HUES48 (cell line): ENCODE results near the gene SYT9.

ENCODE experiments used
- H3K27ac ChIP-seq: one replicate; pipeline ENCODE4 v1.7.0; 2013; ENCODE audit warnings: low read depth, low read length, inconsistent platforms
- H3K27me3 ChIP-seq: 2 replicates; pipeline ENCODE4 v1.6.1; 2013; ENCODE audit warnings: mild to moderate bottlenecking, low read length; ENCODE audit not compliant: control insufficient read depth, insufficient read depth
- H3K36me3 ChIP-seq: 2 replicates; pipeline ENCODE4 v1.6.1; 2013; ENCODE audit warnings: low read length; ENCODE audit not compliant: control insufficient read depth, insufficient read depth
- H3K4me1 ChIP-seq: 2 replicates; pipeline ENCODE4 v1.6.1; 2013; ENCODE audit warnings: mild to moderate bottlenecking, low read length; ENCODE audit not compliant: control insufficient read depth, insufficient read depth
- H3K4me3 ChIP-seq: 2 replicates; pipeline ENCODE4 v1.5.1; 2013; ENCODE audit warnings: mild to moderate bottlenecking, low read depth, low read length
- H3K9ac ChIP-seq: 2 replicates; pipeline ENCODE4 v1.6.1; 2013; ENCODE audit warnings: mild to moderate bottlenecking, low read depth, low read length, moderate library complexity
- H3K9me3 ChIP-seq: 2 replicates; pipeline ENCODE4 v1.6.1; 2013; ENCODE audit warnings: low read length; ENCODE audit not compliant: control insufficient read depth, insufficient read depth

Gene SYT9

DNA sequence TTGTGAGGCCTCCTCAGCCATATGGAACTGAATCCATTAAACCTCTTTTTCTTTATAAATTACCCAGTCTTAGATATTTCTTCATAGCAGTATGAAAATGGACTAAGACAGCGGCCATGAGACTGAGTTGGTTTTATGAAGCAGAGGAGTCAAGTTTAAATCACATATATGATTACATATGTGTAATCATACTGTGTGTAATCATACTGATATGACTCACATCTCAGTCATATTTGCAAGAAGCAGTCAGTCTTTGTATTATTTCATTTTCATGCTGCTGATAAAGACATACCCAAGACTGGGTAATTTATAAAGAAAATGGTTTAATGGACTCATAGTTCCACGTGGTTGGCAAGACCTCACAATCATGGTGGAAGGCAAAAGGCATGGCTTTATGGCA is 89.8 kb downstream of the SYT9 start:
- Histone ChIP-seq H3K36me3 (no peaks in the 10 kb centered on the region), H3K27ac (no peak overlapping the region)

DNA sequence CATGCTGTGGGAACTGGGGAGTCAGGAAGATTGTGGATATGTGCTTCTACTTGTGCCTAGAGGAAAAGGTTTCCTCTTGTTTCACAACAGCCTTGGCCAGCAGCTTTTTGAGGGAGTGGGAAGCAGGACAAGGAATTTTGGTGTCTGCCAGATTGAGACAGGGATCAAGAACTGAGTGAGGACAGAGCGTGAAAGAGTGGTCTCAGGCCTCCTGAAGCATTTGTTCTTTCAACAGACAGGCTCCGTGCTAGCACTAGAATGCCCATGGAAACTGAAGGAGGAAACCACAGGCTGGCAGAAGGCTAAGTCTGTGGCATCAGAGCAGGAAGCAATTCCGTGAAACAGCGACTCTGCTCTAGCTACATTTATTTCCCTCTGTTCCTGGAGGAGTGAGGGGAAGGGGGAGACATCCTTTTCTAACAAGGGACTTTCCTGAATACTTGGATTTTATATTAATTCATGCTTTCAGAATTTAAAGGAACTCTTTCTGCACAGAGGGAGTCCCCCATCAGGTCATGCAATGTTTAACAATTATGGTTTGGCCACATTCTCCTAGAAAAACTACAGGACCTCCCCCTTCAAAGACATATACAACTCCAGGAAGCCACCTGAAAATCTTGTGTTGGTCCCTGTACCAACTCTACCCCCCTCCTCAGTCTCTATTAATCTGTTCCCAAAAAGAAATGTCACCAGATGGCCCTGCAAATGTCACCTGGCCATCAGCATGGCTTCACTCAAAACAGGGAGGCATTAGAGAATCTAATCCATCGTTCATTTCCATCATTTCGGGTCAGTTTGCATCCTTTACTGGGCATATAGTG is 96.1 kb downstream of the SYT9 start:
- peaks cover 8% of the 10 kb centered on the region for H3K4me1 ChIP-seq
- H3K9me3 ChIP-seq = no peaks in the 10 kb centered on the region
- H3K27me3 ChIP-seq = no peaks in the 10 kb centered on the region
- H3K27ac ChIP-seq = no peak overlapping the region
- no peak overlapping the region for H3K9ac ChIP-seq
- H3K4me3 ChIP-seq = no peak overlapping the region
- H3K36me3 ChIP-seq = no peaks in the 10 kb centered on the region

More for the DNA sequence above, 89.8 kb downstream of the SYT9 start:
- no peak overlapping the region for H3K9ac ChIP-seq
- H3K27me3 ChIP-seq = no peaks in the 10 kb centered on the region
- H3K4me3 ChIP-seq = no peak overlapping the region
- peaks cover 6% of the 10 kb centered on the region for H3K4me1 ChIP-seq
- H3K9me3 ChIP-seq = no peaks in the 10 kb centered on the region

GRCh38 chr11:7348432-7349304 is 97.0 kb downstream of the SYT9 start:
- H3K27me3 ChIP-seq = no peaks in the 10 kb centered on the region
- peak overlapping the region; percentile 25 for H3K27ac ChIP-seq
- no peak overlapping the region for H3K4me3 ChIP-seq
- no peaks in the 10 kb centered on the region for H3K9me3 ChIP-seq
- peaks cover 8% of the 10 kb centered on the region for H3K4me1 ChIP-seq
- H3K9ac ChIP-seq = no peak overlapping the region
- no peaks in the 10 kb centered on the region for H3K36me3 ChIP-seq

DNA sequence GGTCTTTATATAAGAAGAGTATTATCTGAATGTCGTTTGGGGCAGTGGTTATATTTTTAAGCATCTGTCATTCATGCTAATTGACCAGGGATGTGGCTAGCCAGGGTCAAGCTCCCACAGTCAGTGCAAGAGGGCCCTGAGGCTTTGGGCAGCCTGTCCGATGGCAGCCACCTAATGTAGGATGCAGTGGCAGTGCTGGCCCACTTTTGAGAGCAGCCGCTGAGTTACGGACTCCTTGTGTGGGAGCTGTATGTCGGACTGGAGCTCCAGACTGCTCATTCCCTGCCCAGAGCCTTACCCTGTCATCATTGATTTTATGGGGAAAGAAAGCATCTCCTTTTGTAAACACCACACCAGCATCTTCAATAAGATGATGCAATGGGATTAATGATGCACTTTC is 99.5 kb downstream of the SYT9 start:
- Histone ChIP-seq H3K4me1 (peaks cover 8% of the 10 kb centered on the region), H3K27me3 (no peaks in the 10 kb centered on the region), H3K9me3 (no peaks in the 10 kb centered on the region), H3K36me3 (no peaks in the 10 kb centered on the region), H3K9ac (no peak overlapping the region), H3K4me3 (no peak overlapping the region), H3K27ac (no peak overlapping the region)

DNA sequence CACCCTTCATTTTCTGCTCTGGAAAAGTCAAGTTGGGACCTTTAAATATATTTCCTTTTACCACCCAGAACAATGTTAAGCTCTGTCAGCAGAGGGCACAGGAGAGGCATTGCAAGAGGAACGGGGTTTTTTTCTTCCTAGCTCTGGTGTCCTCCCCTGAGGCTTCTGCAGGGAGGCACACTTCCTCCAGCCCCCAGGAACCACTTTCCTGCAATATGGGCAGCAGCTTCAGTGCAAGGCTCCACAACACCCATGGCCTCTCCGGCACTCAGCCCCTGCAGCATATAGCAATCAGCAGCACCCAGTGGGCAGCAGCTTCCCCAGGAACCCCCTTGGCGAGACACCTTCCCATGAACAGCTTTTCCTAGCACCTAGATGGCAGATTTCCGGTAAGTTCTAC is 101.4 kb downstream of the SYT9 start:
- no peaks in the 10 kb centered on the region for H3K36me3 ChIP-seq
- peaks cover 8% of the 10 kb centered on the region for H3K4me1 ChIP-seq
- no peak overlapping the region for H3K9ac ChIP-seq
- H3K9me3 ChIP-seq = no peaks in the 10 kb centered on the region
- no peak overlapping the region for H3K27ac ChIP-seq
- no peaks in the 10 kb centered on the region for H3K27me3 ChIP-seq
- no peak overlapping the region for H3K4me3 ChIP-seq

GRCh38 chr11:7364660-7365059 is 113.0 kb downstream of the SYT9 start:
- no peak overlapping the region for H3K27ac ChIP-seq
- H3K4me3 ChIP-seq = no peak overlapping the region
- H3K27me3 ChIP-seq = no peaks in the 10 kb centered on the region
- H3K36me3 ChIP-seq = no peaks in the 10 kb centered on the region
- H3K9me3 ChIP-seq = no peaks in the 10 kb centered on the region
- H3K4me1 ChIP-seq = no peaks in the 10 kb centered on the region
- H3K9ac ChIP-seq = no peak overlapping the region

GRCh38 chr11:7367803-7368202 is 116.1 kb downstream of the SYT9 start:
- H3K9me3 ChIP-seq = peaks cover 3% of the 10 kb centered on the region; the same call in 1 of the 2 replicates
- H3K9ac ChIP-seq = no peak overlapping the region
- no peak overlapping the region for H3K27ac ChIP-seq
- no peak overlapping the region for H3K4me3 ChIP-seq
- no peaks in the 10 kb centered on the region for H3K27me3 ChIP-seq
- no peaks in the 10 kb centered on the region for H3K36me3 ChIP-seq
- no peaks in the 10 kb centered on the region for H3K4me1 ChIP-seq

DNA sequence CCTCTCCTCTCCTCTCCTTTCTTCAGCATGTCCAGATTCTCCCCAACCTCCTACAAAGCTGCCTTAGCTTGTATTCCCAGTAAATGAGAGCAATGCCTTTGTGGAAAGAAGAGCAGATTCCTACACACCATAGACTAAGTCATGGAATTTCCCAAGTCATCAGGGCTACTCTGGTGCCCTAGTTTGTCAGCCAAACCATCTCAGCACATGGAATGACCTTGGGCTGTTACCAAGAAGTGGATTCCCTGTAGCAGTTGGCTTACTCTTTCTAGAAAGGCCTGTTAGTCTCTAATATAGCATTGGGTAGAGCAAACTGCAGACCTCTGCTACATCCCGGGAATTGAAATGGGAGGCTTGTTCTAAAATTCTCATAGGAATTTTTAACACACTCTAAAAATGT is 124.7 kb downstream of the SYT9 start:
- no peak overlapping the region for H3K27ac ChIP-seq
- H3K27me3 ChIP-seq = no peaks in the 10 kb centered on the region
- no peak overlapping the region for H3K9ac ChIP-seq
- no peaks in the 10 kb centered on the region for H3K4me1 ChIP-seq
- peaks cover 3% of the 10 kb centered on the region; the same call in 1 of the 2 replicates for H3K9me3 ChIP-seq
- H3K36me3 ChIP-seq = no peaks in the 10 kb centered on the region
- no peak overlapping the region for H3K4me3 ChIP-seq

- Histone ChIP-seq H3K9ac (no peak overlapping the region), H3K9me3 (no peaks in the 10 kb centered on the region), H3K27ac (no peak overlapping the region)
These were observed 130.2 kb downstream of the SYT9 start for GRCh38 chr11:7381937-7382336.

GRCh38 chr11:7383406-7383805 is 131.7 kb downstream of the SYT9 start:
- H3K36me3 ChIP-seq = no peaks in the 10 kb centered on the region
- no peak overlapping the region for H3K9ac ChIP-seq
- no peaks in the 10 kb centered on the region for H3K9me3 ChIP-seq
- no peak overlapping the region for H3K27ac ChIP-seq
- H3K4me1 ChIP-seq = no peaks in the 10 kb centered on the region
- H3K27me3 ChIP-seq = no peaks in the 10 kb centered on the region
- H3K4me3 ChIP-seq = no peak overlapping the region

More at GRCh38 chr11:7381937-7382336, 130.2 kb downstream of the SYT9 start:
- Histone ChIP-seq H3K27me3 (no peaks in the 10 kb centered on the region), H3K4me1 (no peaks in the 10 kb centered on the region), H3K36me3 (no peaks in the 10 kb centered on the region), H3K4me3 (no peak overlapping the region)

- Histone ChIP-seq H3K27ac (no peak overlapping the region), H3K4me1 (no peaks in the 10 kb centered on the region), H3K4me3 (no peak overlapping the region), H3K27me3 (no peaks in the 10 kb centered on the region), H3K9me3 (no peaks in the 10 kb centered on the region), H3K36me3 (no peaks in the 10 kb centered on the region), H3K9ac (no peak overlapping the region)
These were observed 133.0 kb downstream of the SYT9 start for GRCh38 chr11:7384691-7385090.
